ENCODE data around the gene LUZP2.

The LUZP2 gene

DNA sequence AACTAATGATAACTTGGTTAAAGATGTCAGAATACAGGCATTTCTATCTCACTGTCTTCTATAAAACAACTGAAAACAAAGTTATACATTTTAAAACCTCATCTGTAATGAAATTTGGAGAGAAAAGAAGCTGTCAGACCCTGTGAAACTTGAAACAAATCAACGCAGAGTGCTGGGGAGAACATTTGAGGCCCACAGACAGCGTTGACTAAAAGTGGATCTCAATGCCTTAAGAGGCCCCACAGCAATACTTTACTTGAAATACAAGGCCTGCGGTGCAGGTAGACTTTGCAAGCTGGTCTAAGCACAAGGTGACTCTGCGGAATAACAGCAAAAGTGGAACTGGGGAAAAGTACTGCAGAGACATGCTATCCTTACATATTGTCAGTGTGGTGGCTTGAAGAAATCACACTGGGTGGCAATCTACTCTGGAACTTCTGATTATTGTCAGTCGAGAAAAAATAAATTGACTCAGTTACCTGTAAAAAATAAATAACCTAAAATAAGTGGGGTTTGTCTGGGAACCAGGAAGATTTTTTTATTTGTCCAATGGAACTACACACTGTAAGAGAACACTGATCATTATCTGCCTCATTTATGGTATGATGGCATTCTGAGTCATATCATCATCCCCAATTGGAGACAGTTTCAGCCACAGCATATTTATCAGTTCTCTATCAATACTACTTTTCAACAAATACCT lies 138.9 kb downstream of the LUZP2 start:
- peak; percentile 17 for DNase-seq

DNA sequence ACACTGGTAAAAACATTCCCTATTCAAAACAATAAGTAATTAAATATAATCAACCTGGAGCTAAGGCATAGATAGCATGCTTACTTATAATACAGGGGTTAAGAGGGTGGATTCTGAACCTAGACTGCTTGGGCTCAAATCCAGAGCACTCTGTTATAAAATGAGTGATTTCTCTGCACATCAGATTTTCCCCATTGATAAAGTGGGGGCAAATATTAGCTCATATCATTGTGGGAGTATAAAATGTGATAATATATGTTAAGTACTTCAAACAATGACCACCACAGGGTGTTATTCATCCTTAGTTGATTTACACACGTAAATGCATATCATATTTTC lies 139.4 kb downstream of the LUZP2 start:
- DNase-seq = no peak

DNA sequence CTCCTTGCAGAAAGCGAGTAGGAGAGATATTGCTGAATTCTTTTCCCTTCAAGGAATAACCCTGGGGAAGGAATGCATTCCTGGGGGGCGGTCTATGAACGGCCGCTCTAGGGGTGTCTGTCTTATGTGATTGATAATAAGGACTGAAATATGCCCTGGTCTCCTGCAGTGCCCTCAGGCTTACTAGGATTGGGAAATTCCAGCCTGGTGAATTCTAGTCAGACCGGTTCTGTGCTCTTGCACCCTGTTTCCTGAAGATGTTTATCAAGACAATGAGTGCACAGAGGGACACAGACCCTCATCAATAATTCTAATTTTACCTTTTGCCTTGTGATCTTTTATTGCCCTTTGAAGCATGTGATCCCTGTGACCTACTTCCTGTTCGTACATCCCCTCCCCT lies 140.7 kb downstream of the LUZP2 start:
- DNase-seq = no peak

DNA sequence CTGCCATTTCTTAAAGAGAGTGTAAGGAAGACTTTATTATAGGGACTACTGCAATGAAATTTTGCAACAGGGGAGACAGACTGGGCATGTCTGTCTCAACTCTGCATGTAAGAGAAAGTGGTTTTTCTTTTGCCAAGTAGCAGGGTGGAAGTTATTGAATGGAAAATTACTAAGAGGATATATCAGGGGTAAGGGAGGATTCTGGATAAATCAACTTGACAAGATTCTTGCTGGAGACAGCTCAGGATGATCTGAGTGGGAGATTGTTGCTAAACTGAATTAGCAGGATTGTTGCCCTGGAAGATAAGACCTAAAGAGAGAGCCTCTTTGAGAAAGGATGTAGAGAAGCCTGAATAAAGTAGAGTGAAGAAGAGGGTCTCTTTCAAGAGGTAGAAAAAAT lies 145.8 kb downstream of the LUZP2 start:
- no peak for DNase-seq

DNA sequence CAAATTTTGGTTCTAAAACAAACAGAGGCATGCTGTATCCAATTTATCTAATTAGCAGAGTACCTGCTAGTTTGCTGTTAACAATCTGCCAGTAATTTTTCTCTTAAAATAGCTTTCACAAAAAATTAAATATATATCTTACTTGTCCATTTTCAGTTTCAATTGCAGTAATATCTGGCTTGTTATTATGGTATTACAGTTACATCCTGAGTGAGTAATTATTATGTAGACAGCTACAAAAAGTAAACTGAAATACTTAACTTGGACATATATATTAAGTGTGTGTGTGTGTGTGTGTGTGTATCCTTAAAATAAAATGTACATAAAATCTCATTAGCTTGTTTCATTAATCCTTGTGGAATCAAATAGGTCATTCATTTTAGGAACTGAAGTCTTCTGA lies 148.7 kb downstream of the LUZP2 start:
- DNase-seq = no peak

DNA sequence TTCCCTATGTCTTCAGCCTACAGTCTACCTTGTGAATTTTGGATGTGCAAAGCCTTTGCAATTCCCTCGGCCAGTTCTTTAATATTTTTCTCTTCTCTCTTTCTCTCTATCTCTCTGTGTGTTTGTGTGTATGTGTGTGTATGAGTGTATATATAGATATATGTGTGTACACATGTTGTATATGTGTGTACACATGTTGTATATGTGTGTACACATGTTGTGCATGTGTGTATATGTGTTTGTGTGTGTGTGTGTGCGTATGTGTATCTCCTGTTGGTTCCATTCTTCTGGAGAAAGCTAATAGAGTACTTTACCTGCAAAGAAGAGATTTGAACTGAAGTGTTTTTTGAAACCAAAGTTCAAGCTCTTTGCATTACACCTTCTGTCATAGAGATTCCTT lies 155.0 kb downstream of the LUZP2 start:
- DNase-seq = no peak

DNA sequence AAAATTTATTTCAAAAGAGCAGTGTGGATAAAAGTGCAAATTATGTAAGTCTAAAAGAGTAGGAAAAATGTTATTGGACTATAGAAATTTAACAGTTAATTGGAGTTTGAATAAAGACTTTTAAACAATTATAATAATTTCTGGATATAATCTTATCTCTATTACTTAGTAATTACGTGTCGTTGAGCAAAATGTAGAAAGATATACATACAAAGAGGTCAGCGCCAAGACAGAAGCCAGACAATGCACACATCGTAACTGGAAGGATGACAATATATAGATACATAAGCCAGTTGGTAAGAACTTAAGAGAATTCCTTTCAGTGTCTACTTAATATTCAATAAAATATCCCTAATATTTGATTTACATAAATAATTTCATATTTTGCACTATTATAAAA lies 157.0 kb downstream of the LUZP2 start:
- DNase-seq = no peak

DNA sequence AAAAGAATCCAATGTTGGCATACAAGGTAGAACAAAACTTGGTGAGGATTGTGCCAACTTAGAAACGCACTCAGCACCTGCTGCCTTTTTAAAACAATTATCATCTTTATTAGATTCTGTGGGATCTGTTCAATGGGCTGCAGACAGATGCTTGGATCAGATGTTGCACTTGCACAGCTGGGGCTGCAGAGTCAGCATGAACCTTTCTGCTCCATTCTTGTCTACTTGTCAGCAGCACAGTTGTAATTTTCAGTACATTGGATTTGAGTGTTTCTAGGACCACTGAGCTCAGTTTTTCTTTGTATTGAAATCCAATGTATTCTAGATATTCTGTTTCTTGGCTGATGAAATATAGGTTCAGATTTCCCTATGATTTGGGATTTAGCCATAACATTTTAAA lies 164.5 kb downstream of the LUZP2 start:
- DNase-seq = no peak

DNA sequence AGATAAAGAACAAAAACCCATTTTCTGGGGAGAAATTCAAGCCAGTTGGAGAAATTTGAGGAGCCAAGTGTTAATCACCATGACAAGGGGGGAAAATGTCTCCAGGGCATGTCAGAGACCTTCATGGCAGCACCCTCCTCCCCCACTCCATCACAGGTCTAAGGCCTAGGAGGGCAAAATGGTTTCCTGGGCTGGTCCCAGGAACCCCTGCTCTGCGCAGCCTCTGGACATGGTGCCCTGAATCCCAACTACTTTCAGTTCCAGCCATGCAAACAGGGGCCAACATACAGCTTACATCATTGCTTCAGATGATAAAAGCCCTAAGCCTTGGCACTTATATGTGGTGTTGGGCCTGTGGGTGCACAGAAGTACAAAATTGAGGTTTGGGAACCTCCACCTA lies 167.5 kb downstream of the LUZP2 start:
- no peak for DNase-seq

DNA sequence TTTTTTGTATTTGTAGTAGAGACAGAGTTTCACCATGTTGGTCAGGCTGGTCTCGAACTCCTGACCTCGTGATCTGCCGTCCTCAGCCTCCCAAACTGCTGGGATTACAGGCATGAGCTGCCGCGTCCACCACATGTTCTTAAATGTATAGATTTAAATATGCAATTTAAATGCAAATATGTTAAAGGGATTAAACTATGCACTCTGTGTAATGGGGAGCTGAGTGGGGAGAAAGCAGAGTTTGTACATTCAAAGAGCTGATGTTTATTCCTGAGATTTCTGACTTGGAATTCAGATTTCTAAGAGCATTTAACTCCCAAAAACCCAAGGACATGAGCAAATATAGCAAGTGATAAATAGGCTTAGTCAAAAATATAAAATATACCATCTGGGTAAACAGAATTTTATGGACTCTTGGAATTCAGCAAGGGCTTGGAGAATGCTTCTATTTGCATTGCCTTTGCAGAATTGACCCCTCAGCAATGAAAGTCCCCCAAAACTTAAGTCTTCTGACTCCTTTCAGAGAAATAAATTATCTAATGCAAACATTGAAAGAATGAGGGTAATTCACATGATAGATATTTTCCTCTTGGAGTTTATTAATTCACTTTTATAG lies 170.6 kb downstream of the LUZP2 start:
- DNase-seq = no peak

DNA sequence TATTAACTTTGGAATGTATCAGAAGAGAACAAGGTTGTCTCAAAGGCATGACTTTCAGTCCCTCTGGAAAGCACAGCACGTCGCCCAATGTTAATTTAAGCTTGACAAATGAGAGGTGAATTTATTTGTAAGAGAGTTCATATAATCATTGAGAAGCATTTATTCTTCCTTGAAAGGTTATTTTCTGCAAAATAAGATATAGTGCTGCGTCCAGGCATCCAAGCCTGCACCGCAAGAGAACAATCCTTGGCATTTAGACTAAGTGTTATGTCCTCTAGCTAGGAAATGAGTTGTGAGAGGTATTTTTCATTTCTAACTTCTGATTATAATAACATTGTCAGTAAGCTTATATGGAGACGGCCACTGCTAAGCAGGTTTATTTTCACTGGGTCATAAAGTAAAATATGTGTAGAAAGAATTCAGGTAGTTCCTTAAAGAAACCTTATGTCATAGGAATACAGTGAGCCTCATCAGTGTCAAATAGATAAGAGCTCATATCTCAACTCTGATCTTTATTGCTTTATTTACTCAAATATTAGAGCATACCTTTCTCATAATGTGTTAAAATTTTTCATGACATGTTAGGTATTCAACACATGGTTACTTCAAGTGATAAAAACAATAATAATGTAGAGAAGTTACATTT lies 182.0 kb downstream of the LUZP2 start:
- no peak for DNase-seq

DNA sequence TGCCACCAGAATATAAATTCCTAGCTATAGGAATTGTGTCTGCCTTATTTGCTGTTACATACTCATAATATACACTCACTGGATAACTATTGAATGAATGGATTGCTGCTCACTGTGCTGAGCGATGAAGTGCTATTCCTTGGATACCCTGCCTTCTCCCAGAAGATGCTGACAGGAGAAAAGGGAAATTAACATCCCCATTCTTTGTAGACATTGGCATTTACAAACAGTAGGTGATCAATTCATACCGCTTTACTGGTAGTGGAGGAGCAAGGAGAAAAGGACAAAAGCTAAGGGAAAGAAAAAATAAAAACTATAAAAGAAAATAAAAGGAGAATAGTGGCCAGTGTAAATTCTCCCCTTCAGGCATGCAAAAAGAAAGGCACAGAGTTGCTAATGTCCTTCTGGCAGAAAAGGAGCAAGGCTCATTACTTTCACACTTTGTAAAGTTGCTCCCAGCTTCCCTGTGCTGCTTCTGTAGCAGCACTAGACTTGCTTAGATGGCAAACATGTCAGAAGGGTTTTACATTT lies 183.0 kb downstream of the LUZP2 start:
- peak; percentile 19 for DNase-seq

DNA sequence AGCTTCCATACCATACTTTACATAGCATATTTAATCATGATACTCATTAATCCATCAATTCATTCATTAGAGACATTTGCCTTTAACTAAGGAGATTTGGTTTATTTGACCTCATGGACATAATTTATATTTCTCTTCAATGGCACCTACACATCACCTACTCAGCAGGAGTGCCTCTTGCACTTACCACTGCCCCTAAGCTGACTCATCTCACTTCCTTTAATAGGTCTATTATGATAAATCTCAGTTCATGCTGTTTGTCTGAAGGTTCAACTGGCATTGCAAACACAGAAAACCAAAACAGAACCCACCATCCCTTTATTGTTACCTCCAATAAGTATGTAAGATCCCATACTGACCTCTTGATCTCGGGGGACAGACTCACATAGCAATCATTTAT lies 186.7 kb downstream of the LUZP2 start:
- DNase-seq = no peak

DNA sequence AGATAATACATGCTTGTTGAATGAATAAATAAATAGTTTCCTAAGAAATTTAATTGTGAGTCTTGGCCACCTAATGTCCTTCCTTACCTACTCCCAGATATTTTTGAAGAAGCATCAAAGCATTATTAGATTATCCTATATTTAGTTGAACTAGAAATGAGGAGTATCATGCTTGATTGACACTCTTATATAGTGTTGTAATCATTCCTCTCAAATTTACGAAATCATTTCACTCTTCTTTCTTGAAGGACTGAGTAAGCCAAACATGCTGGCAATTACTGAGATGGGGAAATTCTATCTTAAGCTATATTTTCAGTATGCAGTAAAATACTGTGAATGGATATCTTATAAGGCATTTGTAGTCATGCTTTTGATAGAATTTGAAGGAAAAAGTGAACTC lies 189.0 kb downstream of the LUZP2 start:
- DNase-seq = no peak

DNA sequence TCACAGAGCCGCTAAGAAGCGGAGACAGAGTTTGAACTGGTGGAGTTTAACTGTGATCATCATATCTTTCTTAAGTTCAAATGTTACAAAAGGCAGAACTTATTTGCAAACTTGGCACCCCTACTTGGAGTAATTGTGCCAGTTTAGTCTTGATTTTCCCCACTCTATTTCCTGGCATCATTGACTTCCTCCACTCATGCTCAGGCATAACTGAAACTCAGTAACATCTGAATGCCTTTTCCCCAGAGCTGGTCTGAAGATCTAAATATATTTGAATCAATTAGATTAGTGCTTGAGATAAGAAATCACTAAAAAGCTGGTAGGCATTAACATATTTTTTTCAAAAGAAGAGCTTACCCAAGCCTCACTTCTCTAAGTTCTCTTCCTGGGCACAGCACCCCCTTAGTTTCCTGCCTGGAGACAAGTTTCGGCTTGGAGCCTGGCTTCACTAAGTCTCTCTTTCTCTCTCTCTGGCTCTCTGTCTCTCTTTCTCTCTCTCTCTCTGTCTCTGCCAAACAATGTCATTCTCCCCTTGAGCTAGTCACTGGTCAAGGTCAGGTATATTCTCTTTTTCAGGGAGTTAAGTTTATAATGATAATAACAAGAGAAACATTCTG lies 190.8 kb downstream of the LUZP2 start:
- DNase-seq = no peak

DNA sequence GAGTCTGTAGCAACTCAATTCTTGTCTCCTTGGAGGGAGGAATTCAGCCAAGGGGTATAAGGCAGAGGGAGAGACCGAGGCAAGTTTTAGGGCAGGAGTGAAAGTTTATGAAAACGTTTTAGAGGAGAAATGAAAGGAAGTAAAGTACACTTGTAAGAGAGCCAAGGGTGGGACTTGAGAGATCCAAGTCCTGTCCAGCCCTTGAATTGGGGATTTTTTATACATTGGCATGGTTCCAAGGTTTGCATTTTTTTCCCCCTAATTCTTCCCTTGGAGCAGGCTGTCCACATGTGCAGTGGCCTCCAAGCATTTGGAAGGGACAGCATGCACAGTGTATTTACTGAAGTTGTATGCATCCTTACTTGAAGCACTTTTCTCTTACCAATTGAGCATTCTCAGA lies 192.1 kb downstream of the LUZP2 start:
- DNase-seq = no peak

DNA sequence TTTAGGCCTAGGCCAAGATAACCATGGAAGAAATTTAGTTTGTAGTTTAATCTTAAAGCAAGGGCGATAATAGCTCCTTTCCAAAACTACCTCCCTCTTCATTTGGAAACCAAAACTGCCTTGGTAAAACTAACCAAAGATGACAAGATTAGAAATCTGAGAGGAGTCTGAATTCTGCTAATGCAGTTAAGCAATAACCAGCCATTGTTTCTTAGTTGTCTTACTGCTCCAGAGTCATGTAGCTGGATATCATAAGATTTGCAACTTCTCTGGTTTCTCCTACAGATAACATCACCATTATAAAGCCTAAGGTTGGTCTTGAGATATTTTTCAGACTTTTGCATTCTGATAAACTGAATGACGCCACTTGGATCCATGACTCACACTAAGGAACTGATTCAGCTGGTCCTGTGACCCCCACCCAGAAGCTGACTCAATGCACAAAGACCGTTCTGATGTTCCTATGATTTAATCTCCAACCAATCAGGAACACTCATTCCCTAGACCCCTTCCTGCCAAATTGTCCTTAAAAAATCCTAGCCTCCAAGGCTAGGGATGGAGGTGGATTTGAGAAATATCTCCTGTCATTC lies 200.8 kb downstream of the LUZP2 start:
- DNase-seq = peak; percentile 18

DNA sequence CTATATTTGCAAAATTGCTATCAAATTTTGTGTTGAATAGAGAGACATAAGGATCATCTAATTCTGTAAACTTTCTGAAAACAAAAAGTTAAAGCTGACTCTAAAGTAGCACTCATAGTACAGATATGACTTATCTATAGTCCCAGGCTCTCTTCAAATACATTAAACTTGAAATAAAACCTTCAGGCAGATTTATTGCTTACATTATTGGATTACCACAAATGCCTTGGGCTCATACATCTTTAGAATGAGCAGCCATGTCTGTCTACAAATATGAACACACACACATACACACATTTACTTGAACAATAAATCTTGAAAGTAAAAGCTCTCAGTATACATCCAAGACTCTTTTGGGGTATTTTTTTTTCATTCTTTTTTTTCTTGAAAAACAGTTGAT lies 207.9 kb downstream of the LUZP2 start:
- no peak for DNase-seq

DNA sequence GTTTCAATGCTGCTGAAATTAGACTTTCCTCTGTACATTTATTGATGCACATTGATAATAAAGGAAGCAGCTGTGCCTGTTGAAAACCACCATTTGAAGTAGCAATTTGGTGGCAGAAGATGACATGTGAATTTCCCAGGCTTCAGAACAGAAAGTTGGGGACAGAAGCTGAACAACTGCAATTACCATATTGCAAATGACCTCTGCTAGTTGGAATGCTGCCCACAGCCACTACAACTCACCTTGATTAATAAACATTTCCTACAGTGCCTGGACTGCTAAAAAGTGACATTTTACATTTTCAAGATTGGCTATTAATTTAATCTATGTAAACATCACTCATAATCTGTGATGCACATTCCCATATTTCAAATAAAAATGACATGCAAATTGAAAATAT lies 208.6 kb downstream of the LUZP2 start:
- DNase-seq = no peak

DNA sequence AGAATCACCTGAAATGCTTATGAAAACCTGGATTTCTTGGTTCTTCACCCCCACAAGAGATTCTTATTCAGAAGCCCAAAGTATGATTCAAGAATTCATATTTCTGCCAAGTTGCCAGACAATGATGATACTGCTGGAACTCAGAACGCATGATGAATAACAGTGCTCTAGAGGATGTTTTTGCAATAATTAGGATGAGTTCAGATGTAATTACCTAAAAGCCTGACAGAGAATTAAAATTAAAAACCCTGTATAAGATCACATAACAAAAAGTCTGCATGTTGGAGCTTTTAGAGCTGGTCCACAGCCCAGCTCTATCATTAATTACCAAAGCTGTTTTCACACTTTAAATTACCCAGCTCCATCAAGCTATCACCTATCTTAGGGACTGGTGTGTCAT lies 211.8 kb downstream of the LUZP2 start:
- no peak for DNase-seq

DNA sequence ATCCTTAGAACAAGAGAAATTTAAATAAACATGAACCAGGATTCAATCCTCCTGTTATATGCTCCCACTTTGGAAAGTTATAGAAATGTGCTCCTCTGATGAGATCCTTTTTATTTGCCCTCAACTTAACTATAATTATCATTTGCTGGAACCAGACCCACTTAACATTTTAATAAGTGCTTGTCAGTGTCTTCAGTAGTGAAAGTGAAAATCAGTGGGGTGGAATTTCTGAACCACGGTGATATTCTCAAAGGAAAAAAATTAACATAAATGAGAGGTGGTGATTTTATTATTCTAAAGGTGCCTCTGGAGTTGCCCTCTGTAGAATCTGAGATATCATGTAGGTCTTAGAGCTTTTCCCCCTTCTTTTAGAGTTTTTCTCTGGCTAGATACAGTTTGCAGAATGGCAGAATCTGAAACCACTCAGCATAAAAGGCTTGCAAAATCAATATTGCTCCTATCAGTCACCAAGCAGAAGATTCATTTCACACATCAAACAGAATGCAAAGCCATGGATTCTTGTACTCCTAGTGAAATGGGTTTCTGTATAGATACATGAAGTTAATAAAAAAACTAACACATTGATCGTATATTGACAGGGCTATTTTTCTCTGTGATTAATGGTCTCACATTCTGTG lies 213.2 kb downstream of the LUZP2 start:
- no peak for DNase-seq

DNA sequence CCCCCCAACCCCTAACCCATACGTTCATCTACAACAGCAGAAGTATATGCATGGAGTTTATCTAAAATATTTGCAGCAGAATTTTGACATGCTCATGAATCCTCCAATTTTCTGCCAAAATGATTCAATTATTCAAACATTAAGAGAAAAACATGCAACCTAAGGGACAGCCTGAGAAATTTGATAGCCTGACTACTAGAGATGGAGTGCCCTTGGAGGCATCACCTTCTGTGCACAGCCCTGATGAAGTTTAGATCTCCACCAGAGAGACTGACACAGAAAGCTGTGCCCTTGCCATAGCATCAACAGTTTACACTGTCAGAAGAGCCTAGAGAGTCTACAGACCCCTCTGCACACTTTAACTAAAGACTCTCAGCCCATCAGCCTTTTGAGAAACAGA lies 217.7 kb downstream of the LUZP2 start:
- DNase-seq = no peak

DNA sequence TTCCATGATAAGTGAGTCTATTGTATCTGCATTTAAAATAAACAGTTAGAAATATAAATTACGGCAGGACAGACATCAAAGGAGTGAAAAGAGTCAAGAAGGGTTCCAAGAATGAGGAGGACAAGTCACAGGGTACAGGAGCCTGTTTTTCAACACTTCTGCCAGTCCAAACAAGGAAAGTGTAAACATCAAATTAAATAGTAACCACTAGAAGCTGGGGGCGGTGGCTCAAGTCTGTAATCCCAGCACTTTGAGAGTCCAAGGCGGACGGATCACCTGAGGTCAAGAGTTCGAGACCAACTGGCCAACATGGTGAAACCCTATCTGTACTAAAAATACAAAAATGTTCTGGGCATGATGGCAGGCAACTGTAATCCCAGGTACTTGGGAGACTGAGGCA lies 219.6 kb downstream of the LUZP2 start:
- no peak for DNase-seq
